ENCODE results near the gene ACAA2. TPM values are rescaled to one million over a fixed set of nuclear protein-coding genes. Genes with fewer than 3 reads are reported as not detected.

Gene ACAA2
- total RNA-seq, 1 experiment from 2014 or later: 136 TPM

GRCh38 chr18:49832221-49832647, 18.9 kb upstream of the ACAA2 start:
- H3K9me3 Mint-ChIP-seq: peaks cover 34% of the 10 kb centered on the region
- H3K4me3 Mint-ChIP-seq: no peak overlapping the region
- H3K27me3 Mint-ChIP-seq (ENCODE audit: low read depth): no peaks in the 10 kb centered on the region
- DNase-seq (ENCODE audit: low spot score) (no peak), ATAC-seq (no peak)
- peaks cover 17% of the 10 kb centered on the region for H3K36me3 Mint-ChIP-seq
- ChIA-PET CTCF (no interaction called here), POLR2A (no interaction called here)
- H3K27ac Mint-ChIP-seq: no peak overlapping the region
- TF ChIP-seq ZNF425 (CRISPR knock-in tag; conservative IDR thresholded peaks at IDR 0.05) (no peak), PRDM15 (CRISPR knock-in tag; IDR thresholded peaks at IDR 0.05) (no peak), USF2 (CRISPR knock-in tag; IDR thresholded peaks at IDR 0.05) (no peak), ELF4 (CRISPR knock-in tag; IDR thresholded peaks at IDR 0.05; ENCODE audit: low read depth) (no peak), ZNF671 (CRISPR knock-in tag; IDR thresholded peaks at IDR 0.05) (no peak), EMX1 (CRISPR knock-in tag; IDR thresholded peaks at IDR 0.05) (no peak), SMAD4 (CRISPR knock-in tag; IDR thresholded peaks at IDR 0.05) (no peak), CREM (CRISPR knock-in tag; IDR thresholded peaks at IDR 0.05) (no peak)
- no peaks in the 10 kb centered on the region for H3K4me1 Mint-ChIP-seq

GRCh38 chr18:49827996-49828395, 14.7 kb upstream of the ACAA2 start:
- no peak for ATAC-seq
- 0 out of 2 replicates have a peak, but pooled peaks cover 2% of the 10 kb centered on the region for H3K27me3 Mint-ChIP-seq (ENCODE audit: low read depth)
- DNase-seq (ENCODE audit: low spot score): no peak
- H3K4me1 Mint-ChIP-seq: no peaks in the 10 kb centered on the region
- peaks cover 46% of the 10 kb centered on the region for H3K9me3 Mint-ChIP-seq
- POLR2A ChIA-PET: no interaction called here
- TF ChIP-seq ATF2 (CRISPR knock-in tag; IDR thresholded peaks at IDR 0.05; ENCODE audit: borderline replicate concordance, low read depth) (no peak), ZNF317 (CRISPR knock-in tag; IDR thresholded peaks at IDR 0.05; ENCODE audit: borderline replicate concordance, low read depth) (peak; percentile 77; the same call in 1 of the 2 replicates), ESRRA (CRISPR knock-in tag; IDR thresholded peaks at IDR 0.05; ENCODE audit: borderline replicate concordance) (no peak)
- CTCF ChIA-PET: no interaction called here
- peaks cover 32% of the 10 kb centered on the region for H3K36me3 Mint-ChIP-seq
- no peak overlapping the region for H3K4me3 Mint-ChIP-seq
- no peak overlapping the region for H3K27ac Mint-ChIP-seq

GRCh38 chr18:49819823-49820671, 6.7 kb upstream of the ACAA2 start:
- DNase-seq (ENCODE audit: low spot score) (no peak), ATAC-seq (no peak)
- TF ChIP-seq ZNF532 (CRISPR knock-in tag; IDR thresholded peaks at IDR 0.05; ENCODE audit: borderline replicate concordance) (no peak), ELF4 (CRISPR knock-in tag; IDR thresholded peaks at IDR 0.05; ENCODE audit: low read depth) (no peak)
- CTCF ChIA-PET: no interaction called here
- Mint-ChIP-seq H3K9me3 (no peaks in the 10 kb centered on the region), H3K27me3 (ENCODE audit: low read depth) (no peaks in the 10 kb centered on the region), H3K36me3 (peaks cover 7% of the 10 kb centered on the region), H3K4me1 (no peaks in the 10 kb centered on the region), H3K4me3 (no peak overlapping the region), H3K27ac (no peak overlapping the region)
- POLR2A ChIA-PET: no interaction called here

Data from WTC11 (cell line).